Astrocyte of the spinal cord (primary cell): Measurements from ENCODE around the gene TOP2A.

Experiments used
- DNase-seq: peaks from one replicate; pipeline ENCODE4 v3.0.0; 2011; ENCODE audit warnings: low read depth, low spot score
- H3K4me3 ChIP-seq: 2 replicates; pipeline ENCODE4 v1.5.1; 2011; ENCODE audit warnings: low read depth, mild to moderate bottlenecking, low read length, moderate library complexity
- in situ Hi-C: cut with HindIII; loops from 2 replicates; pipeline ENCODE4 v1.10.0; 2017; ENCODE audit warnings: low sequenced_read_pairs
- TF ChIP-seq, protein P1 (sequence below): IDR thresholded peaks from 2 replicates; pipeline ENCODE4 v1.5.1; 2012; ENCODE audit warnings: low read depth, mild to moderate bottlenecking, low read length, inconsistent platforms

Gene TOP2A

DNA sequence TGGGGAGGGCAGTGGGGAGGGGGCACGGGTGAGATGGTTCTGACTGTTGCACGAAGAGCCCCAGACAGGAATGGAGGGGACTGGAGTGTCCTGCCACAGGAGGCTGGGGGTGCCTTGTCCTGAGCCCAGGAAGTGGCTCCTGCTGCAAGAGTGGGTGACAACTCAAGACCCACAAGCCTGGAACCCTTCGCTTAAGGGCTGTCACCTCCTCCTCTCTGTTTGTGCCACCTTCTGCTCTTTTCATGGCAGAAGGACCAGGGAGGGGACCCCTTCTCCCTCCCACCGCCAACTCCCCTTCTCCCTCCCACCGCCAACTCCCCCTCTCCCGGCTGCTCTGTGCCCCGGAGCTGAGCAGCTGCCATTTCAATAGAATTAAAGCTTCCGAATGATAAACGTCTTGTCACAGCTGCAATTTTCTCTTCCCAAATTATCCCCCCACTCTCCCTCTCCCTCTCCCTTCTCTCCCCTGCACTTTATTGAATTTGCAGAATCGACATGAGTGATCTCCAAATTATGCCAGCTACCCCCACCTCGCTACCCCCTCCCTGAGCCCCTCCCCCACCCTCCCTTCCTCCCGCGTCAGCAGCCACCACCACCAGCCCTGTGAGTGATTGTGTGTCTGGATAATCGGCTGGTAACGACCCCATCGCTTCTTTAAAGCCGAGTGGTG is 66.9 kb downstream of the TOP2A start:
- TF ChIP-seq, protein P1, sequence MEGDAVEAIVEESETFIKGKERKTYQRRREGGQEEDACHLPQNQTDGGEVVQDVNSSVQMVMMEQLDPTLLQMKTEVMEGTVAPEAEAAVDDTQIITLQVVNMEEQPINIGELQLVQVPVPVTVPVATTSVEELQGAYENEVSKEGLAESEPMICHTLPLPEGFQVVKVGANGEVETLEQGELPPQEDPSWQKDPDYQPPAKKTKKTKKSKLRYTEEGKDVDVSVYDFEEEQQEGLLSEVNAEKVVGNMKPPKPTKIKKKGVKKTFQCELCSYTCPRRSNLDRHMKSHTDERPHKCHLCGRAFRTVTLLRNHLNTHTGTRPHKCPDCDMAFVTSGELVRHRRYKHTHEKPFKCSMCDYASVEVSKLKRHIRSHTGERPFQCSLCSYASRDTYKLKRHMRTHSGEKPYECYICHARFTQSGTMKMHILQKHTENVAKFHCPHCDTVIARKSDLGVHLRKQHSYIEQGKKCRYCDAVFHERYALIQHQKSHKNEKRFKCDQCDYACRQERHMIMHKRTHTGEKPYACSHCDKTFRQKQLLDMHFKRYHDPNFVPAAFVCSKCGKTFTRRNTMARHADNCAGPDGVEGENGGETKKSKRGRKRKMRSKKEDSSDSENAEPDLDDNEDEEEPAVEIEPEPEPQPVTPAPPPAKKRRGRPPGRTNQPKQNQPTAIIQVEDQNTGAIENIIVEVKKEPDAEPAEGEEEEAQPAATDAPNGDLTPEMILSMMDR = no peak
- H3K4me3 ChIP-seq = no peak overlapping the region
- no peak for DNase-seq
- in situ Hi-C loops = no loop called here

DNA sequence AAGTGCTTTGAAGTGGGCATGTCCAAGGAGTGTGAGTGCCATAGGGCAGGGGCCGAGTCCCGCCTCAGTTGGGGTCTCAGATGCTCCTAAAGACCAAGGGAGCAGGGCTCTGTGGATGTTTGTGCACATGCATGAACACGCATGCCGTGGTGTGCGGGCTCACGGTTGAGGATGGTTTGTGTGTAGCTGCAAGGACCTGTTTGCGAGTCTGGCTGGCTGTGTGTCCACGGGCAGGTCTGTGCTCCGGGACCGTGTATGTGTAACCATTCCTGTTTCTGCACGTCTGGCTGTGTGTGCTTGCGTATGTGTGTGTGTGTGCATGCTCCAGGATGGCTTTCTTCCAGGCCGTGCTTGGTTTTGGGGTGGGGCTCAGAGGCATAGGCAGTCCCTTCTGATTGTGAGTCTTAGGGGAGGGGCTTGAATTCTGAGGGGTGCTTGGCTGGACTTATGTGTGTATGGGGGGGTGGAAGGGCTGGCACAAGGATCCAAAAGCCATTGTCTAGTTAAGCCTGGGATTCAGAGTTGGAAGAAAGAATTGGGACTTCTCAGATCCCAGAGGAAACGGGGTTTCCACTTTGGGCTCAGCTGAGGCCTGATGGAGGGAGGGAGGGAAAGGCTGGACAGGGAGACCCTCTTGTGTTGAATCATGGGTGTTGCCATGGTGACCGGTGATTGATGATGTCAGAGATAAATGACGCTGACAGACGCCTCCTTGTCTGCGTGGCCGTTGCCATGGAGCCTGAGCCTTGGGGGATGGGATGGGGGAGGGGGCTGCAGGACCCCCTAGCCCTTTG is 67.6 kb downstream of the TOP2A start:
- TF ChIP-seq, protein P1 = no peak
- in situ Hi-C loops = no loop called here
- H3K4me3 ChIP-seq = no peak overlapping the region

DNA sequence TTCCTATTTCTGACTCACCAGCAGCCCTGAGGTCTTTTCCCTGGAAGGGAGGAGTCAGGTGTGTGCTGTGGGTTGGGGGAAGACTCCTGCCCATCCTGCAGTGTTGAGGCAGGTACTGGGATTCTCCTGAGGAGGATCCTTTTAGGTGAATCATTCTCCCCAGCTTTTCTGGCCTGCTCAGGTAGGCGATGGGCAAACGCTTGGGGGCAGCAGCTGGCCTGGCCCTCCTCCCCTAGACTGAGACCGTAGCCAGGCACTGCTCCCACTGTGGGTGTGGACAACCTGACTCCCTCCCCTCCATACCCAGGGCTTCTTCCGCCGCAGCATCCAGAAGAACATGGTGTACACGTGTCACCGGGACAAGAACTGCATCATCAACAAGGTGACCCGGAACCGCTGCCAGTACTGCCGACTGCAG is 68.2 kb downstream of the TOP2A start:
- no peak for DNase-seq
- H3K4me3 ChIP-seq = no peak overlapping the region
- in situ Hi-C loops = no loop called here
- TF ChIP-seq, protein P1 = no peak

More for the DNA sequence above, 67.6 kb downstream of the TOP2A start:
- DNase-seq = no peak

DNA sequence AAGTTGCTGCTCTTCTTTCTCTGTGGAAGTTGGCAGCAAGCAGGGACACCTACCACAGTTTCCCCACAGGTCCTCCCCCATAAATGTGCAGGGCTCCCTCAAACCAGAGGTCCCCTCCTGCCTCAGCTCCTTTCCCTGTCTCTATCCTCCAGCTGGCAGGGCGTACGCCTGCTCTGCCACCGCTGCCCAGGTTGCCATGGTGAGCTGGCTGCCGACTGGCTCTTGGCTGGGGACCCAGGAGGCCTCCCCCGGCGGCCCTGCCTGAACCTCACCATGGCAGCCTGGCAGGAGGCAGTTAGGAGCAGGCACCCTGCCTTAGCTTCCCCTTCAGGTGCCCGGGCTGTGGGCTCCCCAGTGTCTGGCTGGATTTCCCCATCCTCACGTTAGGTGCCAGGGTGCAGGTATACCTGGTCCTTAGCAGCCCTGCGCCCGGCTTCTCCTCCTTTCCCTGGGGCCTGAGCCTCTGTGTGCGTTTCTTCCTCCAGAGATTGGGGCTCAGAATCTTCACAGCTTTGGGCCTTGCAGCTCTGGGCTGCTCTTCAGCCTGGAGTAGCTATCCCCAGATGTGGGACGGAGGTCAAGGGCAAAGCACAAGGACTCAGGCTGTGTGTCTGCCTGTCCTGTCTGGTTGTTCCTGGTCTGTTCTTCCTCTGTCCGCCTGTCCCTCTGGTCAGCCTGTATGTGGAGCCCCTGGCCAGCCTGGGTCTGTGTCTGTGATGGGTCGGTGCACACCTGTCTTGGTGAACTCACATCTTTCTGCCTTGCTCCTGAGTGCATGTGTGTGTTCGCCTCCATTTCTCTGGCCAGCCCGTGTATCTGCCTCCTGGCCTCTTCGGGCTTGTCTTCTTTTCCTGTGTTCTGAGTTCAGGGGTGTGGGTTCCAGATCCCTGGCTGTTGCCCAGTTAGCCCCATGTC is 68.9 kb downstream of the TOP2A start:
- DNase-seq = no peak
- no peak overlapping the region for H3K4me3 ChIP-seq
- TF ChIP-seq, protein P1 = no peak
- in situ Hi-C loops = no loop called here

DNA sequence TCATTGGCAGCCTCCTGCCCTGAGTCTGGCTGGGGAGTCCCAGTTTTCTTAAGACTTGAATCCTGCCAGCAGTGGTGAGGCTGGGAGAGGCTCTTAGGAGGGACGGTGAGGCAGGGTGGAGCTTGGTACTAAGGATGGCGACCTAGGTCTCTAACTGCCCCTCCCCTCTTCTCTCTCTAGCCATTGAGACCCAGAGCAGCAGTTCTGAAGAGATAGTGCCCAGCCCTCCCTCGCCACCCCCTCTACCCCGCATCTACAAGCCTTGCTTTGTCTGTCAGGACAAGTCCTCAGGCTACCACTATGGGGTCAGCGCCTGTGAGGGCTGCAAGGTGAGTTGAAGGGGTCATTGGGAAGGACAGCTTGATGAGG is 69.6 kb downstream of the TOP2A start:
- DNase-seq = no peak
- in situ Hi-C loops = no loop called here
- H3K4me3 ChIP-seq = no peak overlapping the region
- TF ChIP-seq, protein P1 = no peak

DNA sequence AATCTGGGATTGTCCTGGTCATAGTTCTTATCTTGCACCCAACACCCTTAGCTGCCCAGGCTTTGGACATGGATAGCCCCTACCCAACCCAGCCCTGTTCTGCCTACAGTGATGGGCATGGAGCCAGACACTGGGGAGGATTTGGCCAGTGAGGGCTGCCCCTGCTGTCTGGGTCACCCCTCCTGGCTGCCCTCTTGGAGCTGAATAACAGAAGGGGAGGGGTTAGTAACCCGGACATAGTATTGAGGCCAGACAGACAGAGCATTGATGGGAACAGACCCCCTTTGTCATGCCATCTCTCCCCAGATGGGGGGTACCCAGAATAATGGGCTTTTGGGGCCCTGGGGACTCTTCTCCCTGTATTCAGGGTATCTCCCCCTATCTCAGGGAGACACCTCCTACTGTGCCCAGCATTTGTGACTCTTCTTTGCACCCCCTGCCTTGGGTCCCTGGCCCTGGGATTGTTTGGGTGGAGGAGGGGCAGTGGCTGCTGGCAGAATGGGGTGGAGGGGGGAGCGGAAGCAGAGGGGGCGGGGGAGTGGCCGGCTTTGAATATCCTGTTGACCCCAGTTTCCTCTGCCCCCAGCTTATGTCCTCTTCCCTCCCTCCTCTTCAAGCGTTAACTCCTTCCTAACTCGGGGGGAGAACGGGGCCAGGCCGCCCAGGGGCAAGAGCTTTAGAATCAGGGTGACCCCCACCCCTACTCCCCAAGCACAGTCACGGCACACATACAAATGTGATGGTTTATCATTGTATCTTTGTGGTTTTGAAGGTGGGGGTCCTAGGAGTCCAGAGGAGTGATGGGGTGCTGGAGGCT is 70.2 kb downstream of the TOP2A start:
- TF ChIP-seq, protein P1 = no peak
- in situ Hi-C loops = no loop called here
- DNase-seq = no peak
- no peak overlapping the region for H3K4me3 ChIP-seq
